ENCODE results near the gene ERBB4. TPM values are rescaled to one million over a fixed set of nuclear protein-coding genes. Genes with fewer than 3 reads are reported as not detected.

ERBB4 gene
- total and polyA plus RNA-seq, 2 of the 8 experiments (the other 6 are each of a cell fraction or from before 2014, with no cell fraction given), result 0.34 to 1.3 TPM

GRCh38 chr2:211514049-211514448 is 1024.6 kb downstream of the ERBB4 start:
- no peak overlapping the region for H3K23ac ChIP-seq (ENCODE audit: insufficient read length)
- 92% methylated on average over 3 of the region's 3 CpGs; no CpG with 5 or more reads in 1 of the 2 experiments for WGBS, 2 experiments (ENCODE audit: extremely low coverage in 1 of 2, insufficient coverage in 1 of 2, insufficient read length in 1 of 2, insufficient replicate concordance in 2 of 2, low coverage in 1 of 2, low lambda C conversion rate in 2 of 2, missing lambda C conversion rate in 1 of 2)
- no peak overlapping the region for H2BK120ac ChIP-seq (replicated peaks; ENCODE audit: low read depth, low read length)
- CTCF ChIA-PET (ENCODE audit: partially characterized antibody), result interaction anchor here (1.1 to 1.7 kb wide), 2 partner anchors 10 to 224 kb away, joined by 4 to 7 read pairs; no protein-coding TSS in a partner anchor
- H4K91ac ChIP-seq (replicated peaks; ENCODE audit: insufficient read length, low read length), result no peak overlapping the region
- no peaks in the 10 kb centered on the region for H3K27me3 ChIP-seq (replicated peaks in 1 of 4; ENCODE audit: control insufficient read depth in 3 of 4, extremely low read depth in 1 of 4, insufficient read depth in 3 of 4, low read length in 3 of 4)
- H3K36me3 ChIP-seq (ENCODE audit: control insufficient read depth in 2 of 4, insufficient read depth in 4 of 4, low read length in 3 of 4), result no peaks in the 10 kb centered on the region
- no peak overlapping the region for H2BK12ac ChIP-seq (ENCODE audit: low read depth, low read length)
- no peak overlapping the region for H2BK15ac ChIP-seq (ENCODE audit: low read length)
- H2BK5ac ChIP-seq (ENCODE audit: low read depth, low read length), result no peak overlapping the region
- H2BK20ac ChIP-seq (ENCODE audit: low read length), result no peak overlapping the region
- no peaks in the 10 kb centered on the region for H3K79me2 ChIP-seq (ENCODE audit: control insufficient read depth in 1 of 2, insufficient read depth in 2 of 2, low read length in 2 of 2)
- H3K4me3 ChIP-seq (ENCODE audit: extremely low read depth in 1 of 4, insufficient read depth in 2 of 4, low read depth in 3 of 4, low read length in 4 of 4), result no peak overlapping the region
- H4K20me1 ChIP-seq (replicated peaks in 1 of 2; ENCODE audit: control insufficient read depth in 1 of 2, insufficient read depth in 2 of 2, low read length in 2 of 2), result no peaks in the 10 kb centered on the region
- POLR2A ChIA-PET (ENCODE audit: partially characterized antibody), result no interaction called here
- H2AFZ ChIP-seq (ENCODE audit: low read length), result no peak overlapping the region
- H4K8ac ChIP-seq (ENCODE audit: extremely low read depth, insufficient read depth, low read length), result no peak overlapping the region
- FAIRE-seq (no peak), DNase-seq (ENCODE audit: low read depth in 1 of 2, low spot score in 2 of 2) (no peak)
- TF ChIP-seq EZH2 (IDR thresholded peaks at IDR 0.05; ENCODE audit: low read depth, low read length, severe bottlenecking), result no peak
- no peak for TF ChIP-seq RNF2 (IDR thresholded peaks at IDR 0.05; ENCODE audit: borderline replicate concordance, low read depth, low read length, missing control alignments, poor library complexity, severe bottlenecking)
- no peak overlapping the region for H3K56ac ChIP-seq (replicated peaks; ENCODE audit: insufficient read length, low read depth, low read length)
- no peak overlapping the region for H3K9ac ChIP-seq (replicated peaks in 1 of 4; ENCODE audit: extremely low read depth in 1 of 4, low read depth in 3 of 4, low read length in 3 of 4)
- no peak overlapping the region for H3K14ac ChIP-seq (ENCODE audit: insufficient read length)
- H3K23me2 ChIP-seq (ENCODE audit: low read depth, low read length), result no peaks in the 10 kb centered on the region
- H3K79me1 ChIP-seq (ENCODE audit: low read depth, low read length), result no peaks in the 10 kb centered on the region
- H3K4me2 ChIP-seq (ENCODE audit: insufficient read depth in 1 of 2, low read depth in 2 of 2, low read length in 2 of 2), result no peak overlapping the region
- no peak overlapping the region for H3K18ac ChIP-seq (ENCODE audit: extremely low read depth, low read length)
- no peak overlapping the region for H4K5ac ChIP-seq (ENCODE audit: insufficient read length, low read depth, low read length)
- H3K9me3 ChIP-seq (ENCODE audit: insufficient read depth in 2 of 2, low read depth in 1 of 2, low read length in 1 of 2), result no peaks in the 10 kb centered on the region
- H3K4me1 ChIP-seq (replicated peaks in 1 of 4; ENCODE audit: control insufficient read depth in 3 of 4, insufficient read depth in 4 of 4, low read length in 3 of 4), result peaks cover 0 to 4% (median 0%) of the 10 kb centered on the region in 4 experiments; a peak in 3 of 7 replicates
- no peak overlapping the region for H3K27ac ChIP-seq (ENCODE audit: low read depth, low read length)
- no peak overlapping the region for H2AK5ac ChIP-seq (ENCODE audit: low read depth, low read length)
- H3K4ac ChIP-seq (replicated peaks; ENCODE audit: insufficient read length, low read depth, low read length), result no peak overlapping the region
